Ishikawa (cell line): ENCODE data around the gene FAM83F.

Experiments used
- CEBPB ChIP-seq: IDR thresholded peaks from 2 replicates; pipeline ENCODE4 v1.6.1; 2012
- CREB1 ChIP-seq: IDR thresholded peaks from 2 replicates; pipeline ENCODE4 v1.6.1; 2012; ENCODE audit warnings: low read depth
- EGR1 ChIP-seq: IDR thresholded peaks from 2 replicates; pipeline ENCODE4 v1.6.1; 2012
- EP300 ChIP-seq: IDR thresholded peaks from 2 replicates; pipeline ENCODE4 v1.6.1; 2012; ENCODE audit warnings: borderline replicate concordance
- FOXM1 ChIP-seq: IDR thresholded peaks from 2 replicates; pipeline ENCODE4 v1.6.1; 2012; ENCODE audit warnings: low read depth, borderline replicate concordance
- NFIC ChIP-seq: IDR thresholded peaks from 2 replicates; pipeline ENCODE4 v1.6.1; 2012
- RAD21 ChIP-seq: IDR thresholded peaks from 2 replicates; pipeline ENCODE4 v1.6.1; 2012; ENCODE audit warnings: low read depth
- TAF1 ChIP-seq: IDR thresholded peaks from 2 replicates; pipeline ENCODE4 v1.6.1; 2012; ENCODE audit warnings: low read depth, mild to moderate bottlenecking
- TCF12 ChIP-seq: IDR thresholded peaks from 2 replicates; pipeline ENCODE4 v1.6.1; 2012; ENCODE audit warnings: low read depth
- TEAD4 ChIP-seq: IDR thresholded peaks from 2 replicates; pipeline ENCODE4 v1.6.1; 2012
- YY1 ChIP-seq: IDR thresholded peaks from 2 replicates; pipeline ENCODE4 v1.6.1; 2012; ENCODE audit warnings: low read depth
- ZBTB7A ChIP-seq: IDR thresholded peaks from 2 replicates; pipeline ENCODE4 v1.6.1; 2012; ENCODE audit warnings: low read depth
- TF ChIP-seq, protein P1 (sequence below): IDR thresholded peaks from 2 replicates; pipeline ENCODE4 v1.6.1; 2012; ENCODE audit warnings: low read depth, mild to moderate bottlenecking
- TF ChIP-seq, protein P2 (sequence below): IDR thresholded peaks from 2 replicates; pipeline ENCODE4 v1.6.1; 2012
- TF ChIP-seq, protein P3 (sequence below): IDR thresholded peaks from 2 replicates; pipeline ENCODE4 v1.6.1; 2012

Gene FAM83F

DNA sequence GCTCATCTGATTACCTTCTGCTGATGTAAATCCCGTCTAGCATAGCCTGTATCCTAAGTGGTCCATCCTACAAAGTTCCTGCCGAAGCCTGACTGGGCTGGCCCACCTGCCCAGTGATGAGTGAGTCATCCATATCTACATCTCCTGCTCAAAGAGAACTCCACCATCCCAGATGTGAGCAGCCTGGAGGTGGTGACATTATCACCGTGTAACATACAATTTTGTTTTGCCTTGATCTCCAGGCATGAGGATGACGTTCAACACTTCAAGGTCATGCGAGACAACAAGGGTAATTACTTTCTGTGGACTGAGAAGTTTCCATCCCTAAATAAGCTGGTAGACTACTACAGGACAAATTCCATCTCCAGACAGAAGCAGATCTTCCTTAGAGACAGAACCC lies 29.0 kb upstream of the FAM83F start:
- TF ChIP-seq CREB1 (no peak), TAF1 (no peak), TCF12 (no peak), CEBPB (no peak), TEAD4 (no peak), FOXM1 (no peak), EP300 (no peak)
- TF ChIP-seq, protein P1, sequence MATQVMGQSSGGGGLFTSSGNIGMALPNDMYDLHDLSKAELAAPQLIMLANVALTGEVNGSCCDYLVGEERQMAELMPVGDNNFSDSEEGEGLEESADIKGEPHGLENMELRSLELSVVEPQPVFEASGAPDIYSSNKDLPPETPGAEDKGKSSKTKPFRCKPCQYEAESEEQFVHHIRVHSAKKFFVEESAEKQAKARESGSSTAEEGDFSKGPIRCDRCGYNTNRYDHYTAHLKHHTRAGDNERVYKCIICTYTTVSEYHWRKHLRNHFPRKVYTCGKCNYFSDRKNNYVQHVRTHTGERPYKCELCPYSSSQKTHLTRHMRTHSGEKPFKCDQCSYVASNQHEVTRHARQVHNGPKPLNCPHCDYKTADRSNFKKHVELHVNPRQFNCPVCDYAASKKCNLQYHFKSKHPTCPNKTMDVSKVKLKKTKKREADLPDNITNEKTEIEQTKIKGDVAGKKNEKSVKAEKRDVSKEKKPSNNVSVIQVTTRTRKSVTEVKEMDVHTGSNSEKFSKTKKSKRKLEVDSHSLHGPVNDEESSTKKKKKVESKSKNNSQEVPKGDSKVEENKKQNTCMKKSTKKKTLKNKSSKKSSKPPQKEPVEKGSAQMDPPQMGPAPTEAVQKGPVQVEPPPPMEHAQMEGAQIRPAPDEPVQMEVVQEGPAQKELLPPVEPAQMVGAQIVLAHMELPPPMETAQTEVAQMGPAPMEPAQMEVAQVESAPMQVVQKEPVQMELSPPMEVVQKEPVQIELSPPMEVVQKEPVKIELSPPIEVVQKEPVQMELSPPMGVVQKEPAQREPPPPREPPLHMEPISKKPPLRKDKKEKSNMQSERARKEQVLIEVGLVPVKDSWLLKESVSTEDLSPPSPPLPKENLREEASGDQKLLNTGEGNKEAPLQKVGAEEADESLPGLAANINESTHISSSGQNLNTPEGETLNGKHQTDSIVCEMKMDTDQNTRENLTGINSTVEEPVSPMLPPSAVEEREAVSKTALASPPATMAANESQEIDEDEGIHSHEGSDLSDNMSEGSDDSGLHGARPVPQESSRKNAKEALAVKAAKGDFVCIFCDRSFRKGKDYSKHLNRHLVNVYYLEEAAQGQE: no peak

DNA sequence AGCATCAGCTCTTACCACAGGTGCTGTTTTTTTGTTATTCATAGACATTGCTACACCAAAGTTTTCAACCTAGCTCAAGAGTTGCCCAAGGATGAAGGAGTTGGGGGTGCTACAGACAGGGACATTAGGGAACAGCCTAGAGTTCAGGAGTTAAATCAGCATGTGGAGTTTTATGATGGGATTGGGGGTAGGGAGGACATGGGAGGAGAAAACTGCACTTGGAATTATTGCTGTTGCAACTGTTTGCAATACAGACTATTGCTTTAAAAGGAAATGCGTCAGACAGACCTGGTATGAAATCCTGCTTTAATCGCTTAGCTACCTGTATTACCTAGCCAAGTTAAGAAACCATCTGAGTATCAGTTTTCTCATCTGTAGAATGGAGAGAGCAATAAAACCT lies 28.3 kb upstream of the FAM83F start:
- TF ChIP-seq EP300 (no peak), CREB1 (no peak), RAD21 (no peak), TCF12 (no peak), CEBPB (no peak), ZBTB7A (no peak), TAF1 (no peak), YY1 (no peak)
- TF ChIP-seq, protein P2, sequence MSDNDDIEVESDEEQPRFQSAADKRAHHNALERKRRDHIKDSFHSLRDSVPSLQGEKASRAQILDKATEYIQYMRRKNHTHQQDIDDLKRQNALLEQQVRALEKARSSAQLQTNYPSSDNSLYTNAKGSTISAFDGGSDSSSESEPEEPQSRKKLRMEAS: no peak
- TF ChIP-seq, protein P3, sequence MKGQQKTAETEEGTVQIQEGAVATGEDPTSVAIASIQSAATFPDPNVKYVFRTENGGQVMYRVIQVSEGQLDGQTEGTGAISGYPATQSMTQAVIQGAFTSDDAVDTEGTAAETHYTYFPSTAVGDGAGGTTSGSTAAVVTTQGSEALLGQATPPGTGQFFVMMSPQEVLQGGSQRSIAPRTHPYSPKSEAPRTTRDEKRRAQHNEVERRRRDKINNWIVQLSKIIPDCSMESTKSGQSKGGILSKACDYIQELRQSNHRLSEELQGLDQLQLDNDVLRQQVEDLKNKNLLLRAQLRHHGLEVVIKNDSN: no peak

DNA sequence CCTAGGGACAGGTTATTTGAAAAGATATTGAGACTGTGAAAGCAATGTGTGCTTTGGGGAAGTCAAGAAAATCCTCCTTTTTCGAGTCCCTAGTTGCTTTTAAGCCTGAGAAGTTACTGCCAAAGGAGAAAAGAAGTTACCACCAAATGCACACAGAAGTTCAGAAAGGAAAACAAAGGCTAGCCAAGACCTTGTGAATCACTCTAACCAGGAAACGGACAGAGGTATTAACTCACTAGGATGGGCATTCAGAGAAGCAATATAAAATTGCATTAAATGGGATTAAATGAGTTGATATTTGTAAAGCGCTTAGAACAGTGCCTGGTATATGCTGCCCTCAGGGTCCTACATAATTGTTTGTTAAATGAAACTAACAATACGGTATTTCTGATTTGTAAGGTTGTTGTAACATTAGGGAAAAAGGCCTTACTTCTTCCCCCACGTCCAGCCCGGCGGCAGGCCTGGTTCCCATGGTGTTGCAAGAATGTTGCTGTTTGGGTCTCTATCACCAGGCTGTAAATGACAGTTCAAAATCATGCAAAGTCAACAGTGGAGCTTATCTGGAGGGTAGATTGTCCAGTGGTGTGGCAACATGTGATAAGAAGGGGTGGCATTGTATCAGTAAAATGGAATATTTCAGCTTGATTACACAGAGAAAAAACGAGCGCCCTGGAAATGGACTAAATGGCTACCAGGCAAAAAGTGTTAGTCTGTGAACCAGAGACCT lies 27.5 kb upstream of the FAM83F start:
- no peak for TF ChIP-seq CEBPB

DNA sequence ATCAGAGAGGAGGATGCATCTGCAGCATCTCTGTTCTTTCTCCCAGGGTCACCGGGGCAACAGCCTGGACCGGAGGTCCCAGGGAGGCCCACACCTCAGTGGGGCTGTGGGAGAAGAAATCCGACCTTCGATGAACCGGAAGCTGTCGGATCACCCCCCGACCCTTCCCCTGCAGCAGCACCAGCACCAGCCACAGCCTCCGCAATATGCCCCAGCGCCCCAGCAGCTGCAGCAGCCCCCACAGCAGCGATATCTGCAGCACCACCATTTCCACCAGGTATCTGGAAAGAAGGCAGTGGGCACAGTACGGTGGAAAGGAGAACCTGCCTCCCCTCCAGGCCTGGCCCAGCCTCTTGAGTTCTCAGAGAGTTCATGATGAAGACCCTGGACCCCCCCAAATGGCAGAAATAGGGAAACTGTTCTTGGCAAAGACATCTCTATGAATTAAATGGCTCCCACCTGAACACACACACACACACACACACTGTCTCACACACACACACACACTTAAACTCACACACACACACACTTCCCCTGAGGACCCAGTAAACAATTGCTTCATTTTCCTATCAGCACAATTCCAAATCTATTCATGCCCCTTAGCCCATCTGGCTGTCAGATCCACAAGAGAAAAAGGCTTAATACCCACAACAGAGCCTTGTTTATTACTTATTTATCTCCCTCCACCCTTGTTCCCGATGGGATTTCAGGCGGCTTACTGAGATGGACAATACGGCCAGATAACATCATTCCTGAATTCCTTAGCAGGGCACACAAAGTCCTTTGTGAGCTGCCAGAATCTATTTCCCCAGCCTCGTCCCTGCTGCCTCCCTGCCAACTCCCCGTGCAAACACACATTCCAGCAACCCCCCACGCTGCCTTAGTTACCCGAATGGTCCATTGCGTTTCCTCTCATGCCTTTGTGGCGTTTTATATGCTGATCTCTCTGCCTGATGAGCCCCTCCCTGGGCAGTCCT lies 26.5 kb upstream of the FAM83F start:
- no peak for TF ChIP-seq RAD21
- no peak for TF ChIP-seq YY1
- TF ChIP-seq, protein P3: no peak
- TF ChIP-seq TAF1: no peak
- no peak for TF ChIP-seq TEAD4
- TF ChIP-seq CEBPB: no peak
- TF ChIP-seq, protein P2: no peak
- TF ChIP-seq, protein P1: no peak
- TF ChIP-seq CREB1: no peak
- no peak for TF ChIP-seq ZBTB7A
- no peak for TF ChIP-seq EGR1
- no peak for TF ChIP-seq FOXM1
- TF ChIP-seq EP300: no peak
- no peak for TF ChIP-seq TCF12
- TF ChIP-seq NFIC: no peak

DNA sequence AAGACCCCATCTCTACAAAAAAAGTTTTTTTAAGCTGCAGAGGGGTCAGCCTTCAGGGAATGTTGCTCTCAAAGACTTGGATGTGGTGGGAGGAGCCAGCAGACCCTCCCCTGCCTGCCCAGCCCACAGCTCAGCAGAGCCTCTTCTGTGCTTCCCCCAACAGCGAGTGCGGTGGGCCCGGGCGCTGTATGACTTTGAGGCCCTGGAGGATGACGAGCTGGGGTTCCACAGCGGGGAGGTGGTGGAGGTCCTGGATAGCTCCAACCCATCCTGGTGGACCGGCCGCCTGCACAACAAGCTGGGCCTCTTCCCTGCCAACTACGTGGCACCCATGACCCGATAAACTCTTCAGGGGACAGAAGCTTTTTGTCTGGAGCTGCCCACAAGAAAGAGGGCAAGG lies 24.0 kb upstream of the FAM83F start:
- TF ChIP-seq, protein P1: no peak
- TF ChIP-seq CEBPB (no peak), ZBTB7A (no peak), FOXM1 (no peak), TEAD4 (no peak), NFIC (no peak), TAF1 (no peak), RAD21 (no peak), EGR1 (no peak), CREB1 (no peak), TCF12 (no peak), EP300 (no peak), YY1 (no peak)
- TF ChIP-seq, protein P3: no peak
- TF ChIP-seq, protein P2: no peak
